ENCODE results near the gene RIPOR3.
"Not testable (repeated sequence)": the region's sequence is repeated elsewhere in the genome, so short reads cannot be mapped to it uniquely, and the experiment has no call there.

RIPOR3 gene

DNA sequence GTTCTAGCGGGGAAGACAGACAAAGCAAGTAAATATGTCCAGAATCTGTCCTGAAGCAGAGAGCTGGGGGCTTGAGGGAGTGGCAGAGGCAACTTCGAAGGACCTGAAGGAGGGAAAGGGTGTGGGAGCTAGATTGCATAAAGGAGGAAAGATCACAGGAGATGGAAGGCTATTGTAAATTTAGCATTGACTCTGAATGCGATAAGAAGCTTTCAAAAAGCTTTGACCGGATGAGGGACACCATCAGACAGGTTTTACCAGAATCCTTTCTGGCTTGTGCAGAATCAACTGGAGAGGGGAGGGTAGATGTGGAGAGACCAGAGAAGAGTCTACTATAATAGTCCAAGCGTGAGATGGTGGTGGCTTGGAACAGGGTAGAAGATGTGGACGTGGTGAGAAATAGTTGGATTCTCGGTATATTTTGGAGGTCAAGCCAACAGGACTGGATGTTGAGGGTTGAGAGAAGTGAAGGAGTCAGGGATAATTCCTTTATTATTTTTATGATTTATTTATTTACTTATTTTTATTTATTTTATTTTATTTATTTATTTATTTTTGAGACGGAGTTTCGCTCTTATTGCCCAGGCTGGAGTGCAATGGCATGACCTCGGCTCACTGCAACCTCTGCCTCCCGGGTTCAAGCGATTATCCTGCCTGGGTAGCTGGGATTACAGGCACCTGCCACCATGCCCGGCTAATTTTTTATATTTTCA lies 19.9 kb upstream of the RIPOR3 start:
- DNase-seq (ENCODE audit: low read depth, low spot score) = no peak
- no peak overlapping the region for H3K4me3 ChIP-seq (ENCODE audit: low read length)

DNA sequence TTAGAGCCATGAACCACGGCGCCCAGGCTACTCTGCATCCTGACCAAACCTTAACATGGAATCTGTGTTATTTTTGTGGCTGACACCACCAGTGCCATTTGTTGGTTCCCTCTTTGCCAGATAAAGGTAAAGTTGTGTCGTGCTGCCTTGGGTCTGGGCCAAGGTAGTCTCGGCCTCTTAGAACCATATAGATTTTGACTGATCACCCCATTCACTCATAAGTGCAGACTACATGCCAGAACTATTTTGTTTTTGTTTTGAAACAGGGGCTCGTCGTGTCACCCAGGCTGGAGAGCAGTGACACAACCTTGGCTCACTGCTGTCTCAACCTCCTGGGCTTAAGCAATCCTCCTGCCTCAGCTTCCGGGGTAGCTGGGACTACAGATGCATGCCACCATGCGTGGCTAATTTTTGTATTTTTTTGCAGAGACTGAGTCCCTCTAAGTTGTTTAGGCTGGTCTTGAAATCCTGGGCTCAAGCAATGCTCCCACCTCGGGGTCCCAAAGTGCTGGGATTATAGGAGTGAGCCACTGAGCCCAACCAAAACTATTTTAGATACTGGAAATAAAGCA lies 19.2 kb upstream of the RIPOR3 start:
- no peak overlapping the region for H3K4me3 ChIP-seq (ENCODE audit: low read length)
- DNase-seq (ENCODE audit: low read depth, low spot score) = no peak

DNA sequence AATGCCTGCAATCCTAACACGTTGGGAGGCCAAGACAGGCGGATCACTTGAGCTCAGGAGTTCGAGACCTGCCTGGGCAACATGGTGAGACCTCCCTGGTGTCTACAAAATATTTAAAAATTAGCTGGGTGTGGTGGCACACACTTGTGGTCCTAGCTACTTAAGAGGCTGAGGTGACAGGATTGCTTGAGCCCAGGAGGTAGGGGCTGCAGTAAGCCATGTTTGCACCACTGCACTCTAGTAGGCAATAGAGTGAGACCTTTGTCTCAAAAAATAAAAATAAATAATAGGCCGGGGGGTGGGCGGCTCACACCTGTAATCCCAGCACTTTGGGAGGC lies 18.3 kb upstream of the RIPOR3 start:
- DNase-seq (ENCODE audit: low read depth, low spot score) = no peak
- H3K4me3 ChIP-seq (ENCODE audit: low read length) = no peak overlapping the region

DNA sequence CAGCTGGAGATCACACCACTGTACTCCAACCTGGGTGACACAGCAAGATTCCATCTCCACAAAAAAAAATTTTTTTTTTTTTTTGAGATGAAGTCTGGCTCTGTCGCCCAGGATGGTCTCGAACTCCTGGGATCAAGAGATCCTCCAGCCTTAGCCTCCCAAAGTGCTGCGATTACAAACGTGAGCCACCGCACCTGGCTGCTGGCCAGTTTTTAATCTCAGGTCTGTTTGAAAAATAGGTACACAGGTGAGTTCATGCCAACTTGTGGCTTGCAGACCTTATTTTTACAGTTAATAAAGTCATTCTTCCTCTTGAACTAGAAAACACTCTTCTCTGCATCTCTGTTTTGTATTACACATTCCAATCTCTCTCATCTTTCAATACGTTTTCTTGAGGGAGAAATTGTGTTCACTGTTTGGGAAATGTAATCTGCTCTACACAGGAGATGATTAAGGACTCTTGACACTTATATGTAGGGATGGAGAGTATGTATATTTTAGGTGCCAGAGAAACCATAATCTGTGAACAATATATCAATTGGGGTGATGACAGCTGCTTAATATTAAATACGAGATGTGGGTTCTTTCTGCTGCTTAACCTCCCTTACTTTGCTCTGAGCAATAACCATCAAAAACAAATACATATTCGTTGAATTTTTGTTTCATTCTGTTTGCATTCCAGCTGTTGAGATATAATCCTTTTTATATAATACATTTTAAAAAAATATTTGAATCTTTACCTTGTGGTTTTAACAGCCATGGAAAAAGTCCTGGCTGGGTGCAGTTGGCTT lies 17.7 kb upstream of the RIPOR3 start:
- DNase-seq (ENCODE audit: low read depth, low spot score) = no peak
- no peak overlapping the region for H3K4me3 ChIP-seq (ENCODE audit: low read length)

DNA sequence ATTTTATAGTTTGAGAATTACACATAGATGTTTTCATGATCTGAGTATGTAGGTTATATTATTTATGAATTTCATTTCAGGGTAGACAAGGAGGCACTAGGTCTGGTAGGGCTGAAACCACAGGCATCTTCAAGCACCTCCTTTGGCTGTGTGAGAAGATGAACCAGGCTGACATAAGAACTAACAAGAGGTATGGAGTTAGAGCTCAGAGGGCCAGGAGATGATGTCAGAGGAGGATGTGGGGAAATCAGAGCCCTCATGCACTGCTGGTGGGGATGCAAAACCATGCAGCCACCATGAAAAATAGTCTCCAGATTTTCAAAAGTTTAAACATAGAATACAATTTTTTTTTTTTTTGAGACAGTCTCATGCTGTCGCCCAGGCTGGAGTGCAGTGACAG lies 13.6 kb upstream of the RIPOR3 start:
- peak; percentile 18 for DNase-seq (ENCODE audit: low read depth, low spot score)
- no peak overlapping the region for H3K4me3 ChIP-seq (ENCODE audit: low read length)

DNA sequence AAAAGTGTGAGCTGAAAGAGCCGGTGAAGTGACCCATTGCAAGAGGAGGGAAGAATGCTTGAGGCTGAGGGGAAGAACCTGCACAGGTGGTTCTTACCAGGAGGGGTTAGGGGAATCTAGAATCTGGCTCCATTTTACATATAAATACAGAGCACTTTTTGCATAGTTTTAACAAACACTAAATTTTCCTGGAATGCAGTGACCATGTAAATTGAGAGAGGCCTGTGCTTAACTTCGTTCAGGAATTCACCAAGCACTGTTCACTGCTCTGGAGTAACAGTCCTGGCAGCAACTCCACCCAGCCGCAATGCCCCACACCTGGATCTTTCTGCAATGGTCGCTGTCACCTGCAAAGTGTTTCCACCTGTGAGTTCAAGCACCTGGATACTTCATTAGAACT lies 13.2 kb upstream of the RIPOR3 start:
- no peak for DNase-seq (ENCODE audit: low read depth, low spot score)
- no peak overlapping the region for H3K4me3 ChIP-seq (ENCODE audit: low read length)

DNA sequence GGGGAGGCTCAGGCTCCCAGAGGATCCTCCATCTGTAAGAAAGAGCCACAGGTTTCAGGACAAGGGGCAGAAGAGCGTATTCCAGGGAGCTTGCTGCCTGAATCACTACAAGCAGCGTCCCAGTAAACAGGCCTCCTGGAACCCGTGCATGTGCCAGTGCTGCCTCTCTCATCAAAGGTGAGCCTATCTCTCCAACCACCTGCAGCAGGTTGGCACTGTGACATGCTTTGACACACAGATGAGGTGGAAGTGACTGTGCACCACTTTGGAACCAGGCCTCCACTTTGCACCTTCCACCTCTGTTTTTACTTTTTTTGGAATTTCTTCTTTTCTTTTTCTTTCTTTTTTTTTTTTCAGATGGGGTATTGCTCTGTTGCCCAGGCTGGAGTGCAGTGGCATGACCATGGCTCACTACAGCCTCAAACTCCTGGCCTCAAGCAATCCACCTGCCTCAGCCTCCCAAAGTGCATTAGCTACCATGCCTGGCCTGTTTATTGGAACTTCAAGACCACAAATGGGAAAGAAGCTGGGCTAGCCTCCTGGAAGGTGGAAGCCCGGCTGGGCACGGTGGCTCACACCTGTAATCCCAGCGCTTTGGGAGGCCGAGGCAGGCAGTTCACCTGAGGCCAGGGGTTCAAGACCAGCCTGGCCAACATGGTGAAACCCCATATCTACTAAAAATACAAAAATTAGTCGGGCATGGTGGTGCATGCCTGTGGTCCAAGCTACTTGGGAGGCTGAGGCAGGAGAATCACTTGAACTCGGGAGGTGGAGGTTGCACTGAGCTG lies 12.5 kb upstream of the RIPOR3 start:
- H3K4me3 ChIP-seq (ENCODE audit: low read length); DNase-seq (ENCODE audit: low read depth, low spot score): not testable (repeated sequence)

DNA sequence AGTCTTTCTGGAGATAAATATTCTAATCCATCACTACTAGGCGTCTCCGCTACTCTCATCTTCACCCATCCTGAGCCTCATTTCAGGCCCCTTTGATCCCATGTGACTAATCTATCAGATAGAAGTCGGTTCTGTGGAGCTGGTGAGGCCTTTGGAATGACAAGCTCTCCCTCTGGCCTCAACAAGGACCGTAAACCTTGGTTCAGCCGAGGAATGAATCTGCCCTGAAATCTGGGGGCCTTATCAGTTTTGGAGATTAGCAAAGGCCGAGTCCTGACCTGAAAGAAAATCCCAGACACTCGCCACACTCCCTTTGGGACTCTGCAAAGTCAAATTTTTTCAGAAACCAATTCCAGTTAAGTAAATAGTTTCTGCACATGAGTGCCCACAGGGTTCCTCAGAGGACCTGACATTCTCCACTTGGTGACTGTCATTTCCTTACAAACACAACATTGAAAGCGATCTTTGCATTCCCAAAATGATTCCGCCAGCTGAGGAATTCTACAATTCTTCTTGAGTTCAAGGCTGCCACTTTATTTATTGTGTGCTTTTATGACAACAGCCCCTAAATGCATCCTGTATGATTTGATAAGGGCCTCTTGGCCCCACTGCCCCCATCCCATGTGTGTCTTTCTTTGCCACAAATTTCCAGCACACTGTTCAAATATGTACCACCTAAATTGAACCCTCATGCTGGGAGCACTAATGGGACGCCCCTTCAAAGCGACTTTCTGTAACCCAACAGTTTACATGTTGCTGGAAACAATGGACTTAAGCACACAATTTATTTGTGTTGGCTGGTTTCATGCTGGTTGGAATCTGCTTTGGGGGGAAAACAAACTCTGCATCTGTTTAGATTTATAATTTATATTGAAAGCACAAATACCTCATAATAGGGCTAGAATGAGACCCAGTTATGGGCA lies 10.0 kb upstream of the RIPOR3 start:
- no peak for DNase-seq (ENCODE audit: low read depth, low spot score)
- no peak overlapping the region for H3K4me3 ChIP-seq (ENCODE audit: low read length)

DNA sequence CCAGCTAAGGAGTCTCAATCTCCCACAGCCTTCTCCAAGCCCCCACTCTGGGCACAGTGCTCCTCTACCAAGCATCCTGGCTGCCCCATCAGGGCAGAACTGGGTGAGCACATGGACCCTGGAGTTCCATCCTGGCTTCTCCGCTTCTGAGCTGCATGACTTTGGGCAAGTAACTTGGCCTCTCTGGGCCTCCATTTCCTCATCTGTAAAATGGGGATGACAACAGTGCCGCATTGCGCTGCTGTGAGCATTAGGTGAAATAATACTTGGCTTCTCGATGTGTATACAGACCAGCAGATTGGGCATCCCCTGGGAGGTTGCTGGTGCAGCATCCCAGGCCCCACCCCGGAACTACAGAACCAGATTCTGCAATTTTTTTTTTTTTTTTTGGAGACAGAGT lies 8.3 kb upstream of the RIPOR3 start:
- no peak for DNase-seq (ENCODE audit: low read depth, low spot score)
- no peak overlapping the region for H3K4me3 ChIP-seq (ENCODE audit: low read length)

DNA sequence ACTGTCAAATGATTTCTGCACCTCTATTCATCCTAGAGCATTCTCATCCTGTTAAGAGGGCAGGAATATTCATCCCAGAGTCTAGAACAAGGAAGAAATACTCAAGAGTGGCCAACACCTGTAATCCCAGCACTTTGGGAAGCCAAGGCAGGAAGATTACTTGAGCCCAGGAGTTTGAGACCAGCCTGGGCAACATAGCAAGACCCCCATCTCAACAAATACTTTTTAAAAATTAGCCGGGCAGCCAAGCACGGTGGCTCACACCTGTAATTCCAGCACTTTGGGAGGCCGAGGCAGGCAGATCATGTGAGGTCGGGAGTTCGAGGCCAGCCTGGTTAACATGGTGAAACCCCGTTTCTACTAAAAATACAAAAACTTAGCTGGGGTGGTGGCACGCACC lies 6.9 kb upstream of the RIPOR3 start:
- DNase-seq (ENCODE audit: low read depth, low spot score); H3K4me3 ChIP-seq (ENCODE audit: low read length): not testable (repeated sequence)

DNA sequence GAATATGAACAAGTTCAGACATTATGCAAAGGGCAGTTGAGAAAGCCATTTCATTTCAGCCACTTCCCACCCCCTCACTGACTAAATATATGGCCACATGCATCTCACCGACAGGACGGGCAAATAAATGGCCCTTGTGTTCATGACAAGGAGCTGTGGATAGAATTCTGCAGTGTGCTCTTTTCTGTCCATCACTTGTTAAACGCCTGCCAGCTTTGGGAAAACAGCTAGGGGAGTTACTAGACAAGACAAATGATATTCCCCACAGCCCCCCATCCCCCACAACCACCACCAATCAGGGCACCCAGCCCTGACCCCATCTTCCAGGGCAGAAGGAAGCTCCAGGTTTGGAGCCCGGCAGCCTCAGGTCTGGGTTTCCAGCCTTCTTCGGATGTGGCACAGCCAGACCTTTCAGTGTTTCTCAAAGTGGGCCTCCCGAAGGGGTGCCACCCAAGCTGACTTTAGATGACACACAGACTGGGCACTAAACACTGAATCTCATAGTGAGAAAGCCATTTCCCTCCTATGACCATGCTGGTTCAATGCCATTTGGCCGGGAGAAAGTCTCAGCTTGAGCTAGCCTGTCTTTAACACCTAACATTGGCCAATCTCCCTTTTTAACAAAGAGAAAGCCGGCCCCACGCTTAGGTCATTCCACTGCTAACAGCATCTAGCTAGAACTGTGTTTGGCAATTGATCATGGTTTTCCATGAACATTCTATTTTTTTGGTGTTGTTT lies 4.0 kb upstream of the RIPOR3 start:
- no peak for DNase-seq (ENCODE audit: low read depth, low spot score)
- H3K4me3 ChIP-seq (ENCODE audit: low read length) = no peak overlapping the region

DNA sequence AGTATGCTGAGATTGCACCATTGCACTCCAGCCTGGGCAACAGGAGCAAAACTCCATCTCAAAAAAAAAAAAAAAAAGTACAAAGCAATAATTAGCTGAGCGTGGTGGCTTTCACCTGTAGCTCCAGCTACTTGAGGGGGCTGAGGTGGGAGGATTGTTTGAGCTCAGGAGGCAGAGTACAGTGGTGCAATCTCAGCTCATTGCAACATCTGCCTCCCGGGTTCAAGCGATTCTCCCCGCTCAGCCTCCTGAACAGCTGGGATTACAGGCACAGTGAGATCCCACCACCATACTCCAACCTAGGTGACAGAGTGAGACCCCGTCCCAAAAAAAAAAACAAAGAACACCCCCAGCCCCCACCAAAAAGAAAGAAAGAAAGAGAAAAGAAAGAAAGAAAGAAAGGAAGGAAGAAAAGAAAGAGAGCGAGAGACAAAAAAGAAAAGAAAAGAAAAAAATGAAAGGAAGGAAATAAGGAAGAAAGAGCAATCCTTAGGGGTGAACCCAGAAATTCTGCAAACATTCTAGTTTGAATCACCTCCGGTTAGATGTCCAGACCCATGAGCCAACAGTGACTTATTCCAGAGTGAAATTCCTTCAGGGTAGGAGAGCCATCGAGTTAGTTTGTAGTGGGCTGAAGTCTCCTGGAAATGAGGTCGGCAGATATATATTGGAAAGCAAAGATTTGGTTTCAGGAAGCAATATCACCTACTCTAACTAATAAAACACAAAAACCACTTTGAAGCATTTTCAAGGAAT lies 3.2 kb upstream of the RIPOR3 start:
- H3K4me3 ChIP-seq (ENCODE audit: low read length) = no peak overlapping the region
- no peak for DNase-seq (ENCODE audit: low read depth, low spot score)

DNA sequence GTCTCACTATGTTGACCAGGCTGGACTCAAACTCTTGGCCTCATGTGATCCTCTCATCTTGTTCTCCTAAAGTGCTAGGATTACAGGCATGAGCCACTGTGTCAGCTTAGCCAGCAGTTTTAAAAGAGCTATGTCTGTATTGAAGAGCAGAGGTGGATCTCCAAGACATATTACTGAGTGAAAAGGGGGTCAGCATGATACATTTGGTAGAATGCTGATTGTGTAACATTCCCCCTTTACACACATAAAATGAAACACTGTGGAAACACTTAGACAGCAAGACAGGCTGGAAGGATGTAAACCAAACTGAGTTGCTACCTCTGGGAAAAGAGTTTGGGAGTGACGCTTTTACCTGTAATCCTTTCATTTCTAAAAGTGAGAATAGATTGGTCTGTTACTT lies 1.7 kb upstream of the RIPOR3 start:
- H3K4me3 ChIP-seq (ENCODE audit: low read length) = no peak overlapping the region
- no peak for DNase-seq (ENCODE audit: low read depth, low spot score)

DNA sequence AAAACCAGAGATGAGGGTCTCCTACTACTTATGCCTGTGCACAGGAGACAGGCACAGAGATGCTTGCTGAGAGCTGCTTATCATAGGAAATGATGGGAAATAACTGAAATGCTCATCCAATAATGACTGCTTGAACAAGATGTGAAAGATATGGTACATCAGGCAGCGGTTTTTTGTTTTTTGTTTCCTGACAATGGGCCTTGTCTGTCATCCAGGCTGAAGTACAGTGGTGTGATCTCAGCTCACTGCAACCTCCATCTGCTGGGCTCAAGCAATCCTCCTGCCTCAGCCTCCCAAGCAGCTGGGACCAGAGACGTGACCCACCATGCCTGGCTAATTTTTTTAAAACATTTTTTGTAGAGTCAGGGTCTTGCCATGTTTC lies 1.2 kb upstream of the RIPOR3 start:
- no peak overlapping the region for H3K4me3 ChIP-seq (ENCODE audit: low read length)
- no peak for DNase-seq (ENCODE audit: low read depth, low spot score)

DNA sequence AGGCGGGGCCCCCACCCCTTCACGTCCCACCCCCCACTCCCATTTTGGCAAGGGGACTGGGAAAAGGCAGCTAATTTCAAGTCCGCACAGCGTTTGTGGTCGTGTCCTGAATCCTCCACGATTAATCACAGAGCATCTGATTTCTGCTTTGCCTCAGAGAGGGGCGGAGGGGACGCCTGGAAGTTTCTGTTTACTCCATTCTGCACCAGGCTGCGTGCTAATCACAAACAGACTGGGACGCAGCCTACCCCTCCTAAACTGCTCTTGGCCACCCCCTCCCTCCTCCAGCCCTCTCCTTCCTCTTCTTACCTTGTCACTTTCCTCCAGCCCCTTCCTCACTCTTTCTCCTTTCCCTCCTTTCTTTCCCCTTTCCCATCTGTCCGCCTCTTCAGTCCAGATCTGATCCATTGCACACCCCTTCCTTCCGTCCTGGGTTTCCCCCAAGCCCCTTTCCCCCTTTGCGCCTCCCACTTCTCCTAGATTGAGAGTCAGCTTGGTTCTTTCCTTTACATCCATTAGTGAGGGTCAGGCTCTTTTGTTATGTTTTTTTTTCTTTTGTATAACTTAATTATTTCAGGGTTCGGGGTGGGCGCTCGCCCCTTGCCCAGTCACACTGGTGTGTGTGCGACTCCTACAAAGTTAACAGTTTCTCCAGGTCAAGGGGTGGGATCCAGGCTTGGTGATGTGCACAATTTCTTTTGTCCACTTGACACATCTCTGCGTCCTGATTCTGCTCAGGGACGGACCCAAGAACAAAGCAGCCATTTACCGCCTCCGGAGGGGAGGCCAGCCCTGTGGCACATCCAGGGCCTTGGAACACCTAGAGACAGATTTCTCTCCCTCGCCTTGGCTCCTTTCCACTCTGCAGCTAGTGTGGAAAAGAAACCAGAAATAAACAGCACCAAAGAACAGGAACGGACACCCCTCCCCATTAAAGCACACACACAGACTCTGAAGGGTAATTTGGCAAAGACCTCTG lies 520 bp upstream of the RIPOR3 start:
- DNase-seq (ENCODE audit: low read depth, low spot score) = no peak

DNA sequence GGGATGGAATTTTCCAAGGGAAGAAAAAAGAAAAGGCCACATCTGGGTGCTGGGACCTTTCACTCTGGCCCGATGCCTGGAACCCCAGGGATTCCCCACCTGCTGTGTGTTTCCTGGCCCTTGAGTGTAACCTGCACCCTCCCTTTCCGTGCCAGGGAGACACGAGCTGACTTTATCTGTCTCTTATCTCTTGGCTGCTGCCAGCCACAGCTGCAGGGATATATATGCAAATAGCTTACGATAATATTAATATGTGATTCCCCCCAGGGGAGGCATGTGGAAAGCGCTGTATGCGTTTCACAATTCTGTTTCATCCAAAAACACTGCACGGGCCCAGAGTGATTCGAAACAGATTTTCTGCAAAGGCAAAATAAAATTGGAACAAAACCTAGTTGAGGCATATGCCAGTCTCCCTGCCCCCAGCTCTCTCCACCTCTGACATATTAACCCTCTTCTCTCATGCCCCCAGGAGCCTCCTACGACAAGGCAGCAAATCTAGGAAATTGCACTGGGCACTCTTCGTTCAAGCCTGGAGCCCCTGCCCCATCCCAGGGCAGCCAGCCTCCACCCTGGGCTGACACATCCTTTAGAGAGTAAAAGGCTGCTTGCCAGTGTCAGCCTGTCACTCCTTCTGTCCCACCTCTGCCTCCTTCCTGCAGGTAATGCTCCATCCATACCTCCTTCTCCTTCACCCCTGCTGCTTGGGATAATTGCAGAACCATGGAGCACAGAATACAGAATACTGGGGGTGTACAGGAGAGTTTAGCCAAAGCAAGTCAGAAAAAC lies 1.3 kb downstream of the RIPOR3 start:
- H3K4me3 ChIP-seq (ENCODE audit: low read length) = no peak overlapping the region
- no peak for DNase-seq (ENCODE audit: low read depth, low spot score)

More for the DNA sequence above, 520 bp upstream of the RIPOR3 start:
- H3K4me3 ChIP-seq (ENCODE audit: low read length) = no peak overlapping the region

Data from Jurkat, Clone E6-1 (cell line).